K562 (cell line): ENCODE data around the gene ERBB4. TPM values are rescaled to one million over a fixed set of nuclear protein-coding genes. Genes with fewer than 3 reads are reported as not detected.

Experiments
- ATAC-seq: fragments of 200-7000 bp; cut with Tn5 transposase; 3 replicates; pipeline ENCODE4 v1.9.1; 2020; ENCODE audit warnings: moderate library complexity
- BruUV-seq: library from RNA; stranded (reverse); fragments of 400-500 nt; replicated peaks from 2 replicates; lab custom pipeline; 2021; lab: Mats Ljungman, UMichigan
- CTCF ChIA-PET: fragments of 300-600 bp; formaldehyde crosslinking; extraction: SDS; loops from one replicate; lab custom pipeline; 2021; ENCODE audit warnings: low intra/inter-chr PET ratio; lab: Yijun Ruan, JAX
- POLR2A ChIA-PET: fragments of 300-600, 350-650 bp; sonication (Branson Sonifier 250); formaldehyde crosslinking; extraction: SDS; loops from one replicate; lab custom pipeline; 2021; ENCODE audit warnings: antibody characterized with exemption, inconsistent platforms; lab: Yijun Ruan, JAX
- DNase-seq, 4 experiments: peaks; one replicate each; pipeline versions ENCODE4 v3.0.0 to v3.0.0-alpha.2; 2011 to 2018; ENCODE audit warnings: low spot score in 3 of 4, mixed read lengths in 3 of 4; ENCODE audit errors: extremely low read depth in 1 of 4
- FAIRE-seq: peaks from 2 replicates; lab custom pipeline; 2011; peaks lifted over from hg19 to GRCh38; lab: Jason Lieb, UNC
- H2AFZ ChIP-seq: 2 replicates; pipeline ENCODE4 v1.6.0; 2011; ENCODE audit warnings: low read depth, low read length, control low read depth, inconsistent platforms
- H3K27ac ChIP-seq: fragments of 200-600 bp; 3 replicates; pipeline ENCODE4 v1.8.0; 2011; ENCODE audit warnings: low read depth, mild to moderate bottlenecking, control low read depth, inconsistent platforms, low read length, moderate library complexity, mixed read lengths; ENCODE audit errors: extremely low read depth
- H3K27me3 ChIP-seq, 2 experiments: fragments of 300-600 bp in 1 of 2; 2 replicates in 1 of 2; 3 replicates in 1 of 2; pipeline versions ENCODE4 v1.6.0 to v1.8.0; 2011; ENCODE audit warnings: inconsistent platforms in 2 of 2, low read length in 2 of 2, mild to moderate bottlenecking in 1 of 2, mixed read lengths in 1 of 2, moderate library complexity in 1 of 2; ENCODE audit not compliant: control insufficient read depth in 2 of 2, insufficient read depth in 2 of 2
- H3K36me3 ChIP-seq: fragments of 300-600 bp; 3 replicates; pipeline ENCODE4 v1.8.0; 2011; ENCODE audit warnings: mild to moderate bottlenecking, low read length, inconsistent platforms; ENCODE audit not compliant: control insufficient read depth, insufficient read depth
- H3K4me1 ChIP-seq, 2 experiments: fragments of 200-600 bp in 1 of 2; replicated peaks in 1 of 2; 2 replicates in 1 of 2; 3 replicates in 1 of 2; pipeline versions ENCODE4 v1.5.1 to v1.8.0; 2011; ENCODE audit warnings: inconsistent platforms in 2 of 2, low read length in 2 of 2, mild to moderate bottlenecking in 1 of 2, mixed read lengths in 1 of 2, moderate library complexity in 1 of 2; ENCODE audit not compliant: control insufficient read depth in 2 of 2, insufficient read depth in 2 of 2
- H3K4me2 ChIP-seq: 2 replicates; pipeline ENCODE4 v1.6.1; 2011; ENCODE audit warnings: low read length, control low read depth, inconsistent platforms, mixed read lengths; ENCODE audit not compliant: insufficient read depth
- H3K4me3 ChIP-seq: fragments of 200-600 bp; sonication (generic), shearing (Covaris generic); 2 replicates; pipeline ENCODE4 v1.5.1; 2016; ENCODE audit warnings: control low read depth, inconsistent platforms
- H3K79me2 ChIP-seq: fragments of 200-600 bp; 3 replicates; pipeline ENCODE4 v1.8.0; 2011; ENCODE audit warnings: low read length, inconsistent platforms; ENCODE audit not compliant: control insufficient read depth, insufficient read depth
- H3K9ac ChIP-seq, 2 experiments: 2 replicates each; pipeline versions ENCODE4 v1.6.0 to v1.6.1; 2011; ENCODE audit warnings: low read depth in 2 of 2, low read length in 2 of 2, control low read depth in 1 of 2, inconsistent platforms in 1 of 2, mild to moderate bottlenecking in 1 of 2, mixed read lengths in 1 of 2; ENCODE audit not compliant: insufficient read depth in 1 of 2
- H3K9me1 ChIP-seq: one replicate; pipeline ENCODE4 v1.6.0; 2011; ENCODE audit warnings: inconsistent platforms, mild to moderate bottlenecking, low read length, moderate library complexity; ENCODE audit not compliant: control insufficient read depth, insufficient read depth
- H3K9me3 ChIP-seq: replicated peaks from 2 replicates; pipeline ENCODE4 v1.5.1; 2011; ENCODE audit warnings: low read depth, low read length, inconsistent platforms; ENCODE audit not compliant: control insufficient read depth, insufficient read depth
- H4K20me1 ChIP-seq: replicated peaks from 2 replicates; pipeline ENCODE4 v1.6.1; 2011; ENCODE audit warnings: low read length, inconsistent platforms, mixed read lengths; ENCODE audit not compliant: control insufficient read depth, insufficient read depth
- JUNB ChIP-seq: fragments of 450-650 bp; formaldehyde crosslinking; conservative IDR thresholded peaks from 2 replicates; pipeline ENCODE4 v1.4.0; 2020; ENCODE audit warnings: mild to moderate bottlenecking
- LARP7 ChIP-seq: fragments of 450-650 bp; IDR thresholded peaks from 2 replicates; pipeline ENCODE4 v1.6.1; 2016
- LEF1 ChIP-seq: fragments of 450-650 bp; IDR thresholded peaks from 2 replicates; pipeline ENCODE4 v1.6.1; 2016; ENCODE audit warnings: mild to moderate bottlenecking
- MTA3 ChIP-seq: fragments of 450-650 bp; formaldehyde crosslinking; IDR thresholded peaks from 2 replicates; pipeline ENCODE4 v1.6.1; 2017; ENCODE audit warnings: mild to moderate bottlenecking, borderline replicate concordance
- MYNN ChIP-seq, 2 experiments: sonication (generic); formaldehyde crosslinking in 1 of 2; IDR thresholded peaks; 2 replicates each; pipeline versions ENCODE4 v1.5.0 to v1.6.1; 2016 to 2020; ENCODE audit warnings: antibody characterized with exemption in 1 of 2, missing genetic modification reagents in 1 of 2
- NEUROD1 ChIP-seq: fragments of 150-350 bp; IDR thresholded peaks from 2 replicates; pipeline ENCODE4 v1.6.1; 2014; ENCODE audit warnings: borderline replicate concordance, low read length, low read depth; ENCODE audit not compliant: partially characterized antibody
- RBM22 ChIP-seq: fragments of 200-400 bp; formaldehyde crosslinking; IDR thresholded peaks from 2 replicates; pipeline ENCODE4 v1.6.1; 2018; ENCODE audit warnings: low read length, low read depth; ENCODE audit not compliant: poor library complexity, severe bottlenecking
- RBM25 ChIP-seq: fragments of 200-400 bp; formaldehyde crosslinking; IDR thresholded peaks from 2 replicates; pipeline ENCODE4 v1.6.1; 2018; ENCODE audit warnings: low read length, low read depth, moderate library complexity; ENCODE audit not compliant: severe bottlenecking
- ZNF311 ChIP-seq: fragments of 250-450 bp; sonication (Bioruptor Pico); IDR thresholded peaks from 2 replicates; pipeline ENCODE4 v1.4.0; 2020; ENCODE audit warnings: mild to moderate bottlenecking, moderate library complexity
- ZNF395 ChIP-seq: fragments of 200-800 bp; sonication (Bioruptor generic); IDR thresholded peaks from 2 replicates; pipeline ENCODE4 v1.6.1; 2017; ENCODE audit warnings: missing genetic modification characterization, missing compliant biosample characterization
- ZNF699 ChIP-seq: fragments of 250-450 bp; sonication (Bioruptor Pico); IDR thresholded peaks from 2 replicates; pipeline ENCODE4 v1.8.0; 2021; ENCODE audit warnings: mild to moderate bottlenecking, moderate library complexity; ENCODE audit not compliant: insufficient replicate concordance
- ZNF830 ChIP-seq: fragments of 250-450 bp; sonication (Bioruptor Pico); IDR thresholded peaks from 2 replicates; pipeline ENCODE4 v1.5.0; 2021; ENCODE audit warnings: mild to moderate bottlenecking
- in situ Hi-C: fragments of 300-500 bp; cut with MboI; formaldehyde crosslinking; loops from 4 replicates; pipeline ENCODE4 v1.15.0; 2018; ENCODE audit warnings: inconsistent platforms, mixed read lengths
- intact Hi-C: fragments of 100-400 bp; cut with micrococcal nuclease; formaldehyde crosslinking; loops from 2 replicates; pipeline ENCODE4 v1.14.2; 2022
- polyA plus RNA-seq, 8 experiments: library from polyadenylated mRNA; depleted of rRNA in 4 of 8; stranded (reverse) in 5 of 8; unstranded in 3 of 8; fragments of >200 nt; fragmentation: Nextera tagmentation in 2 of 8; fragmentation: Illumina TruSeq in 1 of 8; extraction: Ambion mirVana in 2 of 8; extraction: Trizol in 1 of 8; gene quantifications; 2 replicates each; pipeline versions ENCODE4 v1.2.1 to v1.2.3, GENCODE V29; 2011 to 2014; ENCODE audit warnings: inconsistent platforms in 1 of 8, missing spikeins in 1 of 8
- total RNA-seq, 7 experiments: library from RNA; depleted of rRNA in 6 of 7; stranded (reverse); fragments of >200 nt in 6 of 7; fragmentation: Illumina TruSeq in 2 of 7; extraction: Trizol in 2 of 7; gene quantifications; 2 replicates each; pipeline versions ENCODE4 v1.2.1 to v1.2.3, GENCODE V29; 2011 to 2021; ENCODE audit warnings: low replicate concordance in 1 of 7
- TF ChIP-seq, protein P1 (sequence below): sonication (generic); formaldehyde crosslinking; IDR thresholded peaks from 2 replicates; pipeline ENCODE4 v1.8.0; 2022; ENCODE audit warnings: mild to moderate bottlenecking, low read depth, missing genetic modification reagents
- TF ChIP-seq, protein P2 (sequence below): sonication (generic); formaldehyde crosslinking; IDR thresholded peaks from 2 replicates; pipeline ENCODE4 v1.8.0; 2022; ENCODE audit warnings: missing genetic modification reagents, mild to moderate bottlenecking, borderline replicate concordance

Gene ERBB4
- total and polyA plus RNA-seq, 9 of the 15 experiments (the other 6 are each of a cell fraction or from before 2014, with no cell fraction given), result not detected

DNA sequence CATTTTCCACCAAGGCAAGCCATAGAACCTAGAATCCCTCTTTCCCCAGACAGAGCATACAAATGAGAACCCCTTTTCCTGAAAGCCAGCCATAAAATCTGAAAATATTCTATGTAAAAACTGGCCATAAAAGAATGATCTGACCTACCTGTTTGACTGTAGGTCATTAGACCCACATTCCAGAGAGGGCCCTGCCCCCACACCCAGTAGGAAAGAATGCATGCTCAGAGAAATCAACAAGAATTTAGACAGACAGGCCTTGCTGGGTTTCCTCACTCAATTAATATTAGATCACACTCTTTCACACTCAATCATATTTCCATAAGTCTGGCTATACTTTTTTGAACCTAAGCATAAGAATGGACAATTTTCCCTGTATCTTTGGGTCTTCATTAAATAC lies 929.5 kb downstream of the ERBB4 start:
- H3K4me3 ChIP-seq, result no peak overlapping the region
- H2AFZ ChIP-seq, result no peak overlapping the region
- POLR2A ChIA-PET, result no interaction called here
- H3K9me1 ChIP-seq, result no peaks in the 10 kb centered on the region
- no peaks in the 10 kb centered on the region for H3K79me2 ChIP-seq
- TF ChIP-seq JUNB (no peak), LARP7 (no peak), NEUROD1 (no peak), RBM25 (no peak), ZNF311 (CRISPR knock-in tag) (no peak), ZNF395 (CRISPR knock-in tag) (no peak), MYNN (IDR thresholded peaks at IDR 0.05) (no peak), MYNN (CRISPR knock-in tag; IDR thresholded peaks at IDR 0.05) (no peak), ZNF699 (CRISPR knock-in tag) (no peak), LEF1 (no peak), RBM22 (no peak), MTA3 (no peak), ZNF830 (CRISPR knock-in tag) (no peak)
- TF ChIP-seq, protein P1, sequence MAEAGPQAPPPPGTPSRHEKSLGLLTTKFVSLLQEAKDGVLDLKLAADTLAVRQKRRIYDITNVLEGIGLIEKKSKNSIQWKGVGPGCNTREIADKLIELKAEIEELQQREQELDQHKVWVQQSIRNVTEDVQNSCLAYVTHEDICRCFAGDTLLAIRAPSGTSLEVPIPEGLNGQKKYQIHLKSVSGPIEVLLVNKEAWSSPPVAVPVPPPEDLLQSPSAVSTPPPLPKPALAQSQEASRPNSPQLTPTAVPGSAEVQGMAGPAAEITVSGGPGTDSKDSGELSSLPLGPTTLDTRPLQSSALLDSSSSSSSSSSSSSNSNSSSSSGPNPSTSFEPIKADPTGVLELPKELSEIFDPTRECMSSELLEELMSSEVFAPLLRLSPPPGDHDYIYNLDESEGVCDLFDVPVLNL, result no peak
- TF ChIP-seq, protein P2, sequence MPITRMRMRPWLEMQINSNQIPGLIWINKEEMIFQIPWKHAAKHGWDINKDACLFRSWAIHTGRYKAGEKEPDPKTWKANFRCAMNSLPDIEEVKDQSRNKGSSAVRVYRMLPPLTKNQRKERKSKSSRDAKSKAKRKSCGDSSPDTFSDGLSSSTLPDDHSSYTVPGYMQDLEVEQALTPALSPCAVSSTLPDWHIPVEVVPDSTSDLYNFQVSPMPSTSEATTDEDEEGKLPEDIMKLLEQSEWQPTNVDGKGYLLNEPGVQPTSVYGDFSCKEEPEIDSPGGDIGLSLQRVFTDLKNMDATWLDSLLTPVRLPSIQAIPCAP (CRISPR knock-in tag), result no peak
- no peaks in the 10 kb centered on the region for H3K4me1 ChIP-seq
- no peaks in the 10 kb centered on the region for H3K9me3 ChIP-seq
- no peak for DNase-seq
- H3K9ac ChIP-seq, result no peak overlapping the region
- no peak overlapping the region for H3K4me2 ChIP-seq
- H3K27ac ChIP-seq, result no peak overlapping the region
- H4K20me1 ChIP-seq, result no peaks in the 10 kb centered on the region
- in situ Hi-C loops (no loop called here), intact Hi-C loops (no loop called here)
- no peak for FAIRE-seq
- no peaks in the 10 kb centered on the region for H3K36me3 ChIP-seq
- no peaks in the 10 kb centered on the region for H3K27me3 ChIP-seq
- CTCF ChIA-PET, result no interaction called here
- no peak for ATAC-seq
- no TSS peak for BruUV-seq
